Suprapubic skin (tissue), 4 donors: ENCODE data around the gene ASRGL1.

Source experiments
- CTCF ChIP-seq, 2 donors: fragments of 200-600 bp in 1 of 2; fragments of 450-650 bp in 1 of 2; sonication (generic) in 1 of 2; IDR thresholded peaks; one replicate each; pipeline ENCODE4 v1.5.1; 2016 to 2019; ENCODE audit warnings: antibody characterized with exemption in 2 of 2, mild to moderate bottlenecking in 1 of 2, moderate library complexity in 1 of 2
- EP300 ChIP-seq: sonication (generic); formaldehyde crosslinking; IDR thresholded peaks from one replicate; pipeline ENCODE4 v1.6.1; 2017; ENCODE audit warnings: antibody characterized with exemption
- POLR2A ChIP-seq, 2 donors: fragments of 450-650 bp; IDR thresholded peaks; one replicate each; pipeline ENCODE4 v1.6.1; 2017; ENCODE audit warnings: antibody characterized with exemption in 2 of 2, mild to moderate bottlenecking in 2 of 2, moderate library complexity in 2 of 2
- POLR2AphosphoS5 ChIP-seq, 3 donors: sonication (generic); formaldehyde crosslinking; IDR thresholded peaks; one replicate each; pipeline ENCODE4 v1.6.1; 2017; ENCODE audit warnings: antibody characterized with exemption in 3 of 3

GRCh38 chr11:62306227-62306626, 31.0 kb upstream of the ASRGL1 start:
- TF ChIP-seq CTCF (IDR thresholded peaks at IDR 0.05) (no peak), POLR2A (IDR thresholded peaks at IDR 0.05) (no peak), POLR2AphosphoS5 (IDR thresholded peaks at IDR 0.05) (no peak), EP300 (no peak)
